Osteoblast (primary cell): ENCODE results near the gene SLC38A10. TPM values are rescaled to one million over a fixed set of nuclear protein-coding genes. Genes with fewer than 3 reads are reported as not detected.

Experiments
- DNase-seq: peaks from one replicate; pipeline ENCODE4 v3.0.0; 2011; ENCODE audit warnings: low spot score, mixed read lengths; ENCODE audit not compliant: insufficient read length; ENCODE audit errors: missing footprints
- H2AFZ ChIP-seq: 2 replicates; pipeline ENCODE4 v1.6.0; 2011; ENCODE audit warnings: mild to moderate bottlenecking, low read length
- H3K27ac ChIP-seq: 2 replicates; pipeline ENCODE4 v1.5.1; 2011; ENCODE audit warnings: mild to moderate bottlenecking, low read depth, low read length, moderate library complexity
- H3K27me3 ChIP-seq: 2 replicates; pipeline ENCODE4 v1.6.0; 2012; ENCODE audit warnings: mild to moderate bottlenecking, control low read depth, inconsistent platforms, low read length, moderate library complexity; ENCODE audit not compliant: insufficient read depth
- H3K36me3 ChIP-seq: 2 replicates; pipeline ENCODE4 v1.5.1; 2011; ENCODE audit warnings: mild to moderate bottlenecking, low read length, control low read depth, moderate library complexity; ENCODE audit not compliant: insufficient read depth
- H3K4me1 ChIP-seq: 2 replicates; pipeline ENCODE4 v1.5.1; 2011; ENCODE audit warnings: mild to moderate bottlenecking, low read length, control low read depth, moderate library complexity; ENCODE audit not compliant: insufficient read depth
- H3K4me2 ChIP-seq: 2 replicates; pipeline ENCODE4 v1.6.0; 2011; ENCODE audit warnings: mild to moderate bottlenecking, low read length; ENCODE audit not compliant: insufficient read depth
- H3K4me3 ChIP-seq: fragments of 200-600 bp; sonication (generic); 3 replicates; pipeline ENCODE4 v1.5.1; 2012; ENCODE audit warnings: mild to moderate bottlenecking, low read length, inconsistent platforms; ENCODE audit not compliant: insufficient read depth
- H3K79me2 ChIP-seq: 2 replicates; pipeline ENCODE4 v1.6.0; 2012; ENCODE audit warnings: mild to moderate bottlenecking, low read length, control low read depth, inconsistent platforms; ENCODE audit not compliant: insufficient read depth
- H3K9me3 ChIP-seq: 2 replicates; pipeline ENCODE4 v1.5.1; 2011; ENCODE audit warnings: low read depth, low read length, control low read depth
- H4K20me1 ChIP-seq: 2 replicates; pipeline ENCODE4 v1.6.0; 2012; ENCODE audit warnings: mild to moderate bottlenecking, low read length, control low read depth; ENCODE audit not compliant: insufficient read depth
- total RNA-seq: library from RNA; depleted of rRNA; stranded (reverse); fragments of >200 nt; gene quantifications from 2 replicates; pipeline ENCODE4 v1.2.3, GENCODE V29; 2012
- TF ChIP-seq, protein P1 (sequence below): IDR thresholded peaks from 2 replicates; pipeline ENCODE4 v1.5.1; 2011; ENCODE audit warnings: mild to moderate bottlenecking, low read depth, low read length, moderate library complexity; ENCODE audit errors: extremely low read depth

The SLC38A10 gene
- total RNA-seq, 1 donor = 92.6 TPM

GRCh38 chr17:81206657-81207056 is 88.5 kb downstream of the SLC38A10 start:
- Histone ChIP-seq H3K36me3 (no peaks in the 10 kb centered on the region), H4K20me1 (no peaks in the 10 kb centered on the region), H2AFZ (no peak overlapping the region), H3K9me3 (no peaks in the 10 kb centered on the region), H3K27me3 (no peaks in the 10 kb centered on the region), H3K27ac (no peak overlapping the region), H3K79me2 (no peaks in the 10 kb centered on the region), H3K4me1 (peaks cover 10% of the 10 kb centered on the region), H3K4me2 (no peak overlapping the region), H3K4me3 (no peak overlapping the region)
- peak; percentile 56 for DNase-seq
- TF ChIP-seq, protein P1, sequence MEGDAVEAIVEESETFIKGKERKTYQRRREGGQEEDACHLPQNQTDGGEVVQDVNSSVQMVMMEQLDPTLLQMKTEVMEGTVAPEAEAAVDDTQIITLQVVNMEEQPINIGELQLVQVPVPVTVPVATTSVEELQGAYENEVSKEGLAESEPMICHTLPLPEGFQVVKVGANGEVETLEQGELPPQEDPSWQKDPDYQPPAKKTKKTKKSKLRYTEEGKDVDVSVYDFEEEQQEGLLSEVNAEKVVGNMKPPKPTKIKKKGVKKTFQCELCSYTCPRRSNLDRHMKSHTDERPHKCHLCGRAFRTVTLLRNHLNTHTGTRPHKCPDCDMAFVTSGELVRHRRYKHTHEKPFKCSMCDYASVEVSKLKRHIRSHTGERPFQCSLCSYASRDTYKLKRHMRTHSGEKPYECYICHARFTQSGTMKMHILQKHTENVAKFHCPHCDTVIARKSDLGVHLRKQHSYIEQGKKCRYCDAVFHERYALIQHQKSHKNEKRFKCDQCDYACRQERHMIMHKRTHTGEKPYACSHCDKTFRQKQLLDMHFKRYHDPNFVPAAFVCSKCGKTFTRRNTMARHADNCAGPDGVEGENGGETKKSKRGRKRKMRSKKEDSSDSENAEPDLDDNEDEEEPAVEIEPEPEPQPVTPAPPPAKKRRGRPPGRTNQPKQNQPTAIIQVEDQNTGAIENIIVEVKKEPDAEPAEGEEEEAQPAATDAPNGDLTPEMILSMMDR = no peak

- H3K27me3 ChIP-seq = no peaks in the 10 kb centered on the region
- no peaks in the 10 kb centered on the region for H4K20me1 ChIP-seq
- TF ChIP-seq, protein P1 = no peak
- H3K9me3 ChIP-seq = no peaks in the 10 kb centered on the region
- H3K79me2 ChIP-seq = no peaks in the 10 kb centered on the region
- H2AFZ ChIP-seq = no peak overlapping the region
- DNase-seq = peak; percentile 58
- H3K36me3 ChIP-seq = no peaks in the 10 kb centered on the region
- H3K4me2 ChIP-seq = no peak overlapping the region
- H3K4me3 ChIP-seq = no peak overlapping the region
- peaks cover 8% of the 10 kb centered on the region for H3K4me1 ChIP-seq
- H3K27ac ChIP-seq = no peak overlapping the region
These were observed 88.9 kb downstream of the SLC38A10 start for GRCh38 chr17:81206166-81206565.

- no peaks in the 10 kb centered on the region for H3K9me3 ChIP-seq
- H4K20me1 ChIP-seq = no peaks in the 10 kb centered on the region
- H3K4me3 ChIP-seq = no peak overlapping the region
- H3K4me2 ChIP-seq = no peak overlapping the region
- H3K27ac ChIP-seq = no peak overlapping the region
- DNase-seq = peak; percentile 63
- no peaks in the 10 kb centered on the region for H3K36me3 ChIP-seq
- H2AFZ ChIP-seq = no peak overlapping the region
- no peaks in the 10 kb centered on the region for H3K27me3 ChIP-seq
- H3K4me1 ChIP-seq = no peaks in the 10 kb centered on the region
- TF ChIP-seq, protein P1 = no peak
- no peaks in the 10 kb centered on the region for H3K79me2 ChIP-seq
These were observed 90.5 kb downstream of the SLC38A10 start for GRCh38 chr17:81204578-81204977.

- Histone ChIP-seq H3K27ac (no peak overlapping the region), H3K4me1 (no peaks in the 10 kb centered on the region), H3K36me3 (no peaks in the 10 kb centered on the region), H3K4me2 (no peak overlapping the region), H4K20me1 (no peaks in the 10 kb centered on the region), H3K4me3 (no peak overlapping the region), H3K9me3 (no peaks in the 10 kb centered on the region), H3K27me3 (no peaks in the 10 kb centered on the region), H2AFZ (no peak overlapping the region), H3K79me2 (no peaks in the 10 kb centered on the region)
- peak; percentile 54 for DNase-seq
- TF ChIP-seq, protein P1 = no peak
These were observed 92.0 kb downstream of the SLC38A10 start for GRCh38 chr17:81203136-81203535.
